Suppressor macrophage treated with lipopolysaccharide for 4 hours (primary cell): ENCODE results near the gene ACTR2.
"Not testable (repeated sequence)": the region's sequence is repeated elsewhere in the genome, so short reads cannot be mapped to it uniquely, and the experiment has no call there.

Source experiments
- DNase-seq: peaks from one replicate; pipeline ENCODE4 v3.0.0-alpha.2; 2020

ACTR2 gene

GRCh38 chr2:65227456-65228262 is at the start of gene ACTR2:
TSS of gene ACTR2 (plus strand) at chr2:65227831. CDS start at chr2:65227910, 79 bp downstream.
- DNase-seq = peak; percentile 98

- DNase-seq = no peak
Measured at GRCh38 chr2:65182570-65182969, 45.1 kb upstream of the ACTR2 start.

- DNase-seq = not testable (repeated sequence)
Measured at GRCh38 chr2:65183406-65183805, 44.2 kb upstream of the ACTR2 start.

GRCh38 chr2:65185012-65185411 is 42.6 kb upstream of the ACTR2 start:
- no peak for DNase-seq

- DNase-seq = no peak
Measured at GRCh38 chr2:65186093-65186868, 41.4 kb upstream of the ACTR2 start.

- DNase-seq = peak; percentile 86
Measured at GRCh38 chr2:65186872-65187851, 40.5 kb upstream of the ACTR2 start.

- DNase-seq = no peak
Measured at GRCh38 chr2:65193446-65193845, 34.2 kb upstream of the ACTR2 start.

GRCh38 chr2:65198737-65199136 is 28.9 kb upstream of the ACTR2 start:
- DNase-seq = no peak

- no peak for DNase-seq
Measured at GRCh38 chr2:65199166-65199565, 28.5 kb upstream of the ACTR2 start.

- DNase-seq = peak; percentile 39
Measured at GRCh38 chr2:65199891-65200290, 27.7 kb upstream of the ACTR2 start.

GRCh38 chr2:65204461-65205210 is 23.0 kb upstream of the ACTR2 start:
- peak; percentile 30 for DNase-seq

- DNase-seq = no peak
Measured at GRCh38 chr2:65212115-65212514, 15.5 kb upstream of the ACTR2 start.

GRCh38 chr2:65212619-65213018 is 15.0 kb upstream of the ACTR2 start:
- no peak for DNase-seq

GRCh38 chr2:65213035-65213434 is 14.6 kb upstream of the ACTR2 start:
- DNase-seq = no peak

- no peak for DNase-seq
Measured at GRCh38 chr2:65214361-65214760, 13.3 kb upstream of the ACTR2 start.

- no peak for DNase-seq
Measured at GRCh38 chr2:65214843-65215242, 12.8 kb upstream of the ACTR2 start.

GRCh38 chr2:65215946-65216345 is 11.7 kb upstream of the ACTR2 start:
- peak; percentile 8 for DNase-seq

GRCh38 chr2:65220432-65221131 is 7.0 kb upstream of the ACTR2 start:
- DNase-seq = no peak

- DNase-seq = not testable (repeated sequence)
Measured at GRCh38 chr2:65221275-65221674, 6.4 kb upstream of the ACTR2 start.

GRCh38 chr2:65227020-65227455 is 593 bp upstream of the ACTR2 start:
- peak; percentile 30 for DNase-seq

- DNase-seq = peak; percentile 80
Measured at GRCh38 chr2:65228263-65228750, 676 bp downstream of the ACTR2 start.
